Measurements from ENCODE around the gene KLRC4.
"Not testable (repeated sequence)": the region's sequence is repeated elsewhere in the genome, so short reads cannot be mapped to it uniquely, and the experiment has no call there.

KLRC4 gene

DNA sequence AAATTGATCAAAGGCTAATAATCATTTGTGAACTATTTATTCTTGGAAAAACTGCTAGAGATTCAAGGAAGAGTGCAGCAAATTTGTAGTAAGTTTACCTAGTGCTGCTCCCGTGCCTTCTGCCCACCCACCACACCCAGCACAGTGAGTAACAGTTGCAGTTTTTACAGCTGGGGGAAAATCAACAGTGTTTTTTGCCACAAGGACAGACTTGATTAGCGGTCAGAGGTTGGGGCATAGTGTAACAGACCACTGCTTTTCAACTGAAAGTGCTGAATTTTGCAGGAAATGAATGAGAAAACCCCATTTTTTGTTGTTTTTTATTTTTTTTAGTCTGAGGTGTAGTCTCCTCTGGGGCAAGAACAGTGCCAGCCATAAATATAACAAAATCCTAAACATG is 12.3 kb downstream of the KLRC4 start:
- DNase-seq (ENCODE audit: low read depth in 2 of 2), result no peak

DNA sequence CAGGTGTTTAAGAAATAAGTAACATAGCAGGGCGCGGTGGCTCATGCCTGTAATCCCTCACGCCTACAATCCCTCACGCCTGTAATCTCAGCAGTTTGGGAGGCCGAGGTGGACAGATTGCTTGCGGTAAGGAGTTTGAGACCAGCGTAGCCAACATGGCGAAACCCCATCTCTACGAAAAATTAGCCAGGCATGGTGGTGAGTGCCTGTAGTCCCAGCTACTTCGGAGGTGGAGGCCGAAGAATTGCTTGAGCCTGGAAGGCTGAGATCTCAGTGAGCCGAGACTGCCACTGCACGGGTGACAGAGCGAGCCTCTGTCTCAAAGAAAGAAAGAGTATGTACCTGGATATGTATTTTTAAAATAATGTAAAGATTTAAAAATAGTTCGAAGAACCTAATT is 13.4 kb downstream of the KLRC4 start:
- not testable (repeated sequence) for DNase-seq (ENCODE audit: low read depth in 2 of 2)

DNA sequence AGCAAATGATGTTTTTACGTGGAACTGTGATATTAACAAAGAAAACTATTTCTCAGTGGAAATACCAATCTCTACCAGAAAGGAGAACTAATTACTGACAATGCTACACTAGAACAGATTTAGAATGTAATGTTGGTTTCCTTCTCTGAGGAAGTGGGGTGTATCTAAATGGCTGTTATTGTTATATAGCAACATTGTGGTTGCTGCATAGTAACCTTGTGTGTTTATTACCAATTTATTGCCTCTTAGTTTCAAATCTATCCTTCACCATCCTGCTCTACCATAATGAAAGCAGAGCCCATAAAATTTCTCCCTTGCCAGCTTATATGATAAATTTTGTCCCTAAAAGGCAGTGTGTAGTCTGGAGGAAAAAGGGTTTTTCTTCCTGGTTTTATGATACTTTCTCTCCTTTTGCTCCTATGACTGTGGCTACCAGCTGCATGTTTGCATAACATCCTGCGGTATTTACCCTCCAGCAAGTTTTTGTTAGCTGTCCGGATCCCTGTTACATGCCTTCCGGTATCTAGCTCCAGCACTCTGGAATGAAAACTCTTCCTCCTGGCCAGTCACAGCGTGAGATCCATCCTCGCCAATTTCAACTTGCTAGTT is 14.1 kb downstream of the KLRC4 start:
- DNase-seq (ENCODE audit: low read depth in 2 of 2), result no peak

DNA sequence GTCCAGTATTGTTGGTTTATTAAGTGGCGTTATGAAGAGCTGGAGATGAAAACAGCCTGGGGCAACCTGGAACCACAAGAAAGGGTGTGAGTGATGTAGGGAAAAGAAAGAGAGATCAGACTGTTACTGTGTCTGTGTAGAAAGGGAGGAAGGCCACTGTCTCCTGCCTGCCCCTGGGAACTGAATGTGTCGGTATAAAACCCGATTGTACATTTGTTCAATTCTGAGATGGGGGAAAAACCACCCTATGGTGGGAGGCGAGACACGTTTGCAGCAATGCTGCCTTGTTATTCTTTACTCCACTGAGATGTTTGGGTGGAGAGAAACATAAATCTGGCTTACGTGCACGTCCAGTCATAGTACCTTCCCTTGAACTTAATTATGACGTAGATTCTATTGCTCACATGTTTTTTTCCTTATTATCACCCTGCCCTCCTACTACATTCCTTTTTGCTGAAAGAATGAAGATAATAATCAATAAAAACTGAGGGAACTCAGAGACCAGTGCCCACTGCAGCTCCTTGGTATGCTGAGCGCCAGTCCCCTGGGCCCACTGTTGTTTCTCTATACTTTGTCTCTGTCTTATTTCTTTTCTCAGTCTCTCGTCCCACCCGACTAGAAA is 14.9 kb downstream of the KLRC4 start:
- DNase-seq (ENCODE audit: low read depth in 2 of 2), result not testable (repeated sequence)

DNA sequence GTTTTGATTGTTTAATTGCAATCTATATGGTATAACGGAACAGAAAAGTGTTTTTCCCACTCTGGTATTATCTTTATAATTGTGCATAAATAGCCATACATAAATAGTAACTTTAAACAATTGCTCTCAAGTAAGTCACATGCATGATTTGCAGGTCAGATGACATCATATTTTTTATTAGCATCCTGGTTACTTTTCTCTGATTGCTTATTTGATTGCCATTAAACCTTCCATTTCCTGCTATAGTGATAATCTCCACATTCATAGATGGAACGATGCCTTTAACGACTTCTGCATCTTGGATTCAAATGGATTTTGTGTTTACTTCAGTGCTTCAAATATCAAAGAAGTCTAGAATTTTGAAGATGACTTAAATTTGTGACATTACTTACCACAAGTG is 16.3 kb downstream of the KLRC4 start:
- no peak for DNase-seq (ENCODE audit: low read depth in 2 of 2)

DNA sequence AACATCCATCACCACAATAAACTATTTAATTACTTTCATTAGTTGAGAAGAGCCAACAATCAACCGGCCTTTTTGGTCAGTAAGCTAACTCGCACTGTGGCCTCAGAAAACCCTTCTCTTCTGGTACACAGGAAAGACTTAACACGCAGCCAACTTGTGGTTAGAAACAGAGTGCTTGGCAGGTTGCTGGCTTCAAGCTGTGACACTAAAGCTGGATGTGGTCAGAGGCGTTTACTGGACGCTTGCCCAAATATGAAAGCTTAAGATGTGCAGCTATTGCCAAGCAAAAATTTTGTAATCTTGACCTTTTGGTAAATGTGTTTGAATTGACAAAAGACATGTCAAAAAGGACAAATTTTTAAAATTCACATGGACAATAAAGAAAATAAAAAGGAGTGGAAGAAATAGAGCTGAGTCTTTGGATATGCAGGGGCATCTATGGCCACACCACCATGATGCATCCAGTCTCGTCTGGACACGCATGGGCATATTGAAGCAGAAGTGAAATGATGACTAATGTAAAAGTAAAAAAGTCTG is 17.1 kb downstream of the KLRC4 start:
- no peak for DNase-seq (ENCODE audit: low read depth in 2 of 2)

DNA sequence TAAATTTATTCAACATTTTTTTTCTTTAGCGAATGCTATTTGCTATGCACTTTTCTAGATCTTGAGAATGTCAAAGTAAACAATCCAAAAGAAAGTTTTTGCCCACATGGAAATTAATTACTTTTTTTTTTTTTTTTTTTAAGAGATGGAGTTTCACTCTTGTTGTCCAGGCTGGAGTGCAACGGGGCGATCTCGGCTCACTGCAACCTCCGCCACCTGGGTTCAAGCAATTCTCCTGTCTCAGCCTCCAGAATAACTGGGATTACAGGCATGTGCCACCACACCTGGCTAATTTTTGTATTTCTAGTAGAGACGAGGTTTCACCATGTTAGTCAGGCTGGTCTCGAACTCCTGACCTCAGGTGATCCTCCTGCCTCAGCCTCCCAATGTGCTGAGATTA is 18.6 kb downstream of the KLRC4 start:
- DNase-seq (ENCODE audit: low read depth in 2 of 2), result not testable (repeated sequence)

DNA sequence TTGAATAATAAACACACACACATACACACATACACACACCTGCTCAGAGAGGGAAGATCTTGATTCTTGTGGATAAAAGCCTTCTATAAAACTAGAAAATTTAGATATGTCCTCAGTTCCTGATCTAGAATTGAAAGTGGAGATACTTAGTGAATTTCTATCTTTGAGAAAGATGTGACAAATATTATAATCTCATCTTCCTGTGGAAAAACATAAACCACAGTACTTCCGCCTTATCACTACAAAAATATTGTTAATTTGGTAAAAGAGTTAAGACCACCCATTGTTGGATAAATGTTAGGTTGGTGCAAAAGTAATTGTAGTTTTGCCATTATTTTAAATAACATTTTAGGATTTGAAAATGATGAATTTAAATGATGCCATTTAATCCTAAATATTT is 19.7 kb downstream of the KLRC4 start, which contains the start of gene KLRK1:
TSS of gene KLRK1 (minus strand) at position 138 of the 400 bp plus-strand sequence. CDS start 1,231 bp downstream, outside the sequence.
- no peak for DNase-seq (ENCODE audit: low read depth in 2 of 2)

DNA sequence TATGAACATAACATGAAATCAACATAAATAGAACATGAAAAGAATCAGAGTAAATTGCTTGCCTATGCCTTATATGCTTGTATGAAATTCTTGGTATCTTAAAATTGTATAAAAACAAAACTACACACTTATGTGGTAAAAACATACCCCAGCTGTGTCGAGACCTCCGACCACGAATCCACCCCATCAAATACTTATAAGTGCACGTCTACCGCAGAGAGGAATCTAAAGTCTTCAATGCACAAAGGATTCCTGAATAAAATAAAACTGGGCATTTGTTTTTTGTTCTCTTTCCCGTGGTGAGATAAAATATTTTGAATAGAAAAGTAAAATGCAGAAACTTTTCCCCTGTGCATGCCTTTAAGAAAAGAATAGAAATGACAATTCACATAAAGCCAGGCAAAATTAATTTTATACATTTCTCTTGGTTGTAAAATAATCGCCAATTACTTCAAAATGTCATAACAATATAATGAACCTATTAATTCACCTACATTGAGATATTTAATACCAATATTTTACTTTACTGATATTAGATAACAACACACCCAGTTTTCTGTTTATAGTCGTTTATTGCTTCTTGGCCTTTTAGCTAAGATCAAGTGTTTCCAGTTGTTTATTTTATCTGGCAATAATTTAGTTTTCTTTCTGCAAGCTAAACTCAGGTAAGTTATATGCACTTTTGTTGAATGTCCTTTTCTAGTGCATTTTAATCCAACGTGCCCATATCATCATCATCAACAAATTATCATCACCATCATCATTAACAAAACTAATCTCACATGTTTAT is 20.7 kb downstream of the KLRC4 start:
- no peak for DNase-seq (ENCODE audit: low read depth in 2 of 2)

DNA sequence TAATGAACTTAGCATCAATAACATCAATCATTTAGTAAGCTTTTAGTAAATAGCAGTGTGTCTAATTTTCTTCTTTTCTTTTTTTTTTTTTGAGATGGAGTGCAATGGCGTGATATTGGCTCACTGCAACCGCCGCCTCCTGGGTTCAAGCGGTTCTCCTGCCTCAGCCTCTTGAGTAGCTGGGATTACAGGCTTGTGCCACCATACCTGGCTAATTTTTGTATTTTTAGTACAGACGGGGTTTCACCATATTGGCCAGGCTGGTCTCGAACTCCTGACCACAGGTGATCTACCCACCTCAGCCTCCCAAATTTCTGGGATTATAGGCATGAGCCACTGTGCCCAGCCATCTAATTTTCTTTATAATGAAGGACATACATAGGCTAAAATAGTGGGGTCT is 22.1 kb downstream of the KLRC4 start:
- not testable (repeated sequence) for DNase-seq (ENCODE audit: low read depth in 2 of 2)

DNA sequence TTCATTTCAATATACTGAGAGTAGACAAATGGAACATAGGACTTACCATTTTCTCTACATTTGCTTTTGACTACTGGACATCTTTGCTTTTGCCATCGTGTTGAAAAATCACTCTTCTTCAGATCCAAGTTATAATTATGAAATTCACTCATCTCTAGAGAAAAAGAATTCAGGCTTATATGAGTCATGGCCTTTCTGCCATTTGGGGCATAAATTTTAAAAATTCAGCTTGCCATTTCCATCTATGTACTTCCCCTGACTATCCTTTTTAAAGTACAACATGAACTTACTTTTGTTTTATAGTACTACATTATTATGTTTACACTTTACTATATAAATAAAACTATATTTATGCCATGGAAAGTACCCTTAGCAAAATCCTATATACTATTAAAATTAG is 22.7 kb downstream of the KLRC4 start:
- no peak for DNase-seq (ENCODE audit: low read depth in 2 of 2)

DNA sequence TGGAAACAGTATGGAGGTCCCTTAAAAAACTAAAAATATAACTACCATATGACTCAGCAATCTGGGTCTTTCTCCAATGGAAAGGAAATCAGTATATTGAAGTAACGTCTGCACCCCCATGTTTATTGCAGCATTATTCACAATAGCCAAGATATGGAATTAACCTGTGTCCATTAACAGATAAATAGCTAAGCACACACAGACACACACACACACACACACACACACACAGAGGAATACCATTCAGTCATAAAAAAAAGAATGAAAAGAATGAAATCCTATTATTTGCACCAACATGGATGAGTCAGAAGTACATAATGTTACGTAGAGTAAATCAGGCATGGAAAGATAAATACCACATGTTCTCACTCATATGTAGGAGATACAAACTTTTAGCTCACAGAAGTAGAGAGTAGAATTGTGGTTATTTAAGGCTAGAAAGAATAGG is 24.4 kb downstream of the KLRC4 start:
- no peak for DNase-seq (ENCODE audit: low read depth in 2 of 2)

DNA sequence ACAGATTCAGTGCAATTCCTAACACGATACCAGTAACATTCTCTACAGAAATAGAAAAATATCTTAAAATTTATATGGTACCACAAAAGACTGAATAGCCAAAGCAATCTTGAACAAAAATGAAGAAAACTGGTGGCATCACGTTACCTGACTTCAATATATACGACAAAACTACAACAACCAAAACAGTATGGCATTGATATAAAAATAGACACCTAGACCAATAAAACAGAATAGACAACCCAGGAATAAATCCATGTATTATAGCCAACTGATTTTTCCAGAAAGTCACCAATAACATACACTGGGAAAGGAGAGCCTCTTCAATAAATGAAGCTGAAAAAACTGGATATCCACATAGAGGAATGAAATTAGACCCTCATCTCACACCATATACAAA is 25.4 kb downstream of the KLRC4 start:
- no peak for DNase-seq (ENCODE audit: low read depth in 2 of 2)

DNA sequence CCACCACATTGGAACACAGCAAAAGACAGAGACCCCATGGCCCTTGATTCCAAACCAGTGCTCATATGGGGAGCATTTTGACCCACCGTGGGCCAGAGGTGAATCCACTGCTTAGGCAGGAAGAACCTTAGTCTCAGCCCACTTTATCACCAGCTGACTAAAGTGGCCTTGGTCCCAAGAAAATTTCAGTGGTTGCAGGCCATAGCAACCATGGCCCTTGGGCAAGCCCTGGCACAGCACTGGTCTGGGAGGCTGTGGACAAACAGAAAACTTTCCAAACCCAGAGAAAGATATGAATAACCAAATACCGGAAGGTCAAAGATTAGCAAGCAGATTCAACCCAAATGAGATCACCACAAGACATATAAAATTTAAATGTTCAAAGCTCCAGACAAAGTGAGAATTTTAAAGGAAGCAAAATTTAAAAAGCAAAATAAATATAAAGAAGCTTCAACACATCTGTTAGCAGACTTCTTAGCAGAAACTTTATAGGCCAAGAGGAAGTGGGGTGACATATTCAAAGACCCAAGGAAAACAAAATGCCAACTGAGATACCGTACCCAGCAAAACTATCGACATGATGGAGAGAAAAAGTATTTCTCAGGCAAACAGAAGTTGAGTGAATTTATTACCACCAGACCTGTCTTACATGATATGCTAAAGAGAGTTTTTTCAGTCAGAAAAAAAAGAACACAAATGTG is 27.5 kb downstream of the KLRC4 start:
- no peak for DNase-seq (ENCODE audit: low read depth in 2 of 2)

DNA sequence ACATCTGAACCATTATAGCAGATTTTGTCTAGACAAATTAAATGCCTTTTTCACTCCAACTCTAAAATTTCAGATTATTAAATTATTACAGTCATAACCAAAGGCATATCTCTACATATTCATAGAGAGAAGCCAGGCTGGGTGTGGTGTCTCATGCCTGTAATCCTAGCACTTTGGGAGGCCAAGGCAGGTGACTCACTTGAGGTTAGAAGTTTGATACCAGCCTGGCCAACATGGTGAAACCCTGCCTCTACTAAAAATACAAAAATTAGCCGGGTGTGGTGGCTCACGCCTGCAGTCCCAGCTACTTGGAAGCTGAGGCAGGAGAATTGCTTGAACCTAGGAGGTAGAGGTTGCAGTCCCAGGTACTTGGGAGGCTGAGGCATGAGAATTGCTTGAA is 30.8 kb downstream of the KLRC4 start:
- not testable (repeated sequence) for DNase-seq (ENCODE audit: low read depth in 2 of 2)

DNA sequence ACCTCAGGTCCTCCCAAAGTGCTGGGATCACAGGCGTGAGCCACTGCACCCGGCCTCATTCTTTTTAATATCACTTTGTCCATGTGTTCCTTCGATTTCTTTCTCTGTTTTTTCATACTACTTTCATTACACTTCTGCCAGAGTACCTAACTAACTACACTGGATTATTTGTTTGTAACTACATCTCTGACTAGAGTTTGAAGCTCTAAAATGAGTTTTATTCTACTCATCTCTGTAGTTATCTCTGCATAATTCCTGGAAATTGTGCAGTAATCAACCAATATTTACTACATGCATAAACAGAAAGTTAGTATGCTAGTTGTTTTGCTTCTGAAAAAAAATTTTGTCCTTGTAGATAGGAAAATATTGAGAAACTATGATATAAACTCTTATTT is 34.9 kb downstream of the KLRC4 start:
- DNase-seq (ENCODE audit: low read depth in 2 of 2), result no peak

DNA sequence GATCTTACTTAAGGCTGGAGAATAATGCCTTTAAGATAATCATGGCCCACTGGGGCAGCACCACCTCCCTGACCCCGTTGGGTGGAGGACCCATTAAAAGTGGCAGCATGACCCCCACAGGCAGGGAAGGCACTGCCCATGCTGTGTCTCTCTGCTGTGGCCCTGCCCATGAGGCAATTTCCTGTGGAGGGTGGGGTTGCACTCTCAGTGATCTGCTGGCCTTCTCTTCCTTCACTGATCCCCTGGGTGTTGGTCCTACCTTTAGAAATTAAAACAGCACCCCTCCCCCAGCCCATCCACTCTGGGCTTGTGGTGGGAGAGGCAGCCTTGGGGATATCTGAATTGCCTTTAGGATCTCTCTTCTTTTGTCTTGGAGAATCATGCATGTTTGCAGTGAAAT is 37.0 kb downstream of the KLRC4 start:
- no peak for DNase-seq (ENCODE audit: low read depth in 2 of 2)

DNA sequence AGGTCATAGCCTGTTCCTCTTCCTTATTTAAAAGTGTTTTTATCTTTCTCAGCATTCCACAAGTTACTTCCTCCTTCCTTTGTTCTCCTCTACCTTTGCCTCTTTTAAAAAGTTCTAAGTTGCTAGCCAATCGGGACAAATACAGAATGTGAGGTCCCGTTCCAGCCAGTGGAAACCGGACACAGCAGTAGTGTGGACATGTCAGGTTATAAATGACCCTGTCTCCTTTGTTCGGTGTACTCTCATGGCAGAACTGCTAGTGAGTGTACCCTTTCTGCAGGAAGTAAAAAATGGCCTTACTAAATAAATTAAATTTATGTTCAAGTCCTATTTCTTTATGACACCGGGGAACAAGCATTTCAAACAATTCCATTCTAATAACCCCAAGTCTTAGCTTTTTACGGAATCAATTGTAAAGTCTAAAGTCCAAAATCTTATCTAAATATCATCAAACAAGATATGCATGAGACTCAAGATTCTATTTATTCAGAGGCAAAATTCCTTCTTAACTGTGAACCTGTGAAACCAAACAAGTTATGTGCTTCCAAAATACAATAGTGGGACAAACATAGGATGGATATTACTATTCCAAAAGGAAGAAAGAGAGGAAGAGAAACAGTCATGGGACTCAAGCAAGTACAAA is 37.5 kb downstream of the KLRC4 start:
- not testable (repeated sequence) for DNase-seq (ENCODE audit: low read depth in 2 of 2)

DNA sequence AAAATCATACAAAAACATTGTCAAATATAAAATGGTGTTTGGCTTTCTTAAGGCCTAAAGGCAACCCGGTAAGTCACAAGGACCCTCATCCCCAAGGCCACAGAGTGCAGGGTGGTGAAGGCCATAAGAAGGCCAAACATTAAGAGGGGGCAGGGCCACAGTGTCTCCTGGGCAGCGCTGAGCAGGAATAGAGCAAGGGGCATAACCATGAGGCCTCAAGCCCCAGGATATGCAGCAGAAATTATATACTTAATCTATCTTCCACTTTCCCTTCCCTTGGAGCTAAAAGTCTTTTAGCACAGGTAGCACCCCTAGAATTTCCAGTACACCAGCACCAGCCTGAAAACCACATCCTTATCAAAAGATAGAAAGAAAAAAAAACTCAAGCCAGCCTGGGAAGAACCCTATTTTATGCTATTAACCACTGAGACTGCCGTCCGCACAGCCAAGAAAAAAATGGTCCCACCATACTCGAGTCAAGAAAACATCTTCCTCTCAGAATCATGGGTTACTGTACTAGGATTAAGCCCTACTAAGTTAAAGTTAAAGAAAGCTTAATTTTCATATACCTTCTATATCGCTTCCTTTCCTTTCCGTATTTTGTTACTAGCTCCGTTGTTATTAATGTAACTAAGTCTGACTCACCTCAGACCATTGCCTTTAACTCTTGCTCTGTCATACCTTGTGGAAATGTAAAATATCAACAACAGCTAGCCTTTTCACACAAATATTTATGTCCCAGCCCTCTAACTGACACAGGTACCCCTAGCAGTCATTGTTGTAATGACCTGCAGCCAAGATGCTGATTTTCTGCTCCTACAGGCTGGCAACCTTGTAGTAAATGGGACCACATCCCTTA is 39.8 kb downstream of the KLRC4 start:
- DNase-seq (ENCODE audit: low read depth in 2 of 2), result no peak
